ENCODE measurements around the gene C17orf67. TPM values are rescaled to one million over a fixed set of nuclear protein-coding genes. Genes with fewer than 3 reads are reported as not detected.

Gene C17orf67, protein sequence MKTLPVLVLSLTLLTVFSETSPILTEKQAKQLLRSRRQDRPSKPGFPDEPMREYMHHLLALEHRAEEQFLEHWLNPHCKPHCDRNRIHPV
- 1.5 TPM for polyA plus RNA-seq (2012; ENCODE audit: insufficient read length, low read depth)

DNA sequence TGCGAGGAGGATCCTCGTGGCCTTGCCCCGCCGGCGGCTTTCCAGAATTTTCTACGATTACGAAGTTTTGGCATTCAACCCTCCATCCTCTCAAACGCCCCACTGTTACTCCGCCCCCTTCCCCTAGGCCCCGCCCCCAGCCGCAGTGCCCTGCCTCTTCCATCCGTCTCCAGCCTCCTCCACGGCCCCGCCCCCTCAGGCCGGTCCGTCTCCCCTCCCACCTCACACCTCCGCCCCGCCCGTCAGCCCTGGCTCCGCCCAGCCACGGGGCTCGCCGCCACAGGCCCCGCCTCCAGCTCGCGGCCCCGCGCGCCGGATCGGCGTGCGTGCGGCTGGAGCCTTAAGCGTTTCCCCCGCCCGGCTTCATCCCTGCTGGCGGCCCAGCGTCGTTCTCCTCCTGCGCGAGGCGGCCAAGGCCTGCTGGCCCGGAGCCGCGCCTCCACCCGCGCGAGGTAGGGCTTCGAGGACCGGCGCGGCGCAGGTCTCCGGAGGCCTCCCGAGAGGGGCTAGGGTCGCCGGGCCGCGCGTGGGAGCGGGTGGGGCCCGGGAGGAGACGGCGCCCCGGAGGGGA lies at the start of gene C17orf67, which contains the start of gene DGKE:
TSS of gene C17orf67 (minus strand) at position 112 of the 571 bp plus-strand sequence. CDS start 18,110 bp downstream, outside the sequence.
TSS of gene DGKE (plus strand) at position 343 of the 571 bp plus-strand sequence. CDS start 645 bp downstream, outside the sequence.
- TF ChIP-seq SIN3A (IDR thresholded peaks at IDR 0.05; ENCODE audit: borderline replicate concordance, insufficient read depth, low read length) (no peak), TAF1 (IDR thresholded peaks at IDR 0.05; ENCODE audit: borderline replicate concordance, insufficient read depth, low read length) (no peak), POLR2AphosphoS5 (IDR thresholded peaks at IDR 0.05; ENCODE audit: low read depth, low read length) (no peak), FOXP2 (optimal IDR thresholded peaks at IDR 0.05; ENCODE audit: borderline replicate concordance, extremely low read depth, extremely low read length, insufficient read depth) (no peak)
- TF ChIP-seq, protein P1, sequence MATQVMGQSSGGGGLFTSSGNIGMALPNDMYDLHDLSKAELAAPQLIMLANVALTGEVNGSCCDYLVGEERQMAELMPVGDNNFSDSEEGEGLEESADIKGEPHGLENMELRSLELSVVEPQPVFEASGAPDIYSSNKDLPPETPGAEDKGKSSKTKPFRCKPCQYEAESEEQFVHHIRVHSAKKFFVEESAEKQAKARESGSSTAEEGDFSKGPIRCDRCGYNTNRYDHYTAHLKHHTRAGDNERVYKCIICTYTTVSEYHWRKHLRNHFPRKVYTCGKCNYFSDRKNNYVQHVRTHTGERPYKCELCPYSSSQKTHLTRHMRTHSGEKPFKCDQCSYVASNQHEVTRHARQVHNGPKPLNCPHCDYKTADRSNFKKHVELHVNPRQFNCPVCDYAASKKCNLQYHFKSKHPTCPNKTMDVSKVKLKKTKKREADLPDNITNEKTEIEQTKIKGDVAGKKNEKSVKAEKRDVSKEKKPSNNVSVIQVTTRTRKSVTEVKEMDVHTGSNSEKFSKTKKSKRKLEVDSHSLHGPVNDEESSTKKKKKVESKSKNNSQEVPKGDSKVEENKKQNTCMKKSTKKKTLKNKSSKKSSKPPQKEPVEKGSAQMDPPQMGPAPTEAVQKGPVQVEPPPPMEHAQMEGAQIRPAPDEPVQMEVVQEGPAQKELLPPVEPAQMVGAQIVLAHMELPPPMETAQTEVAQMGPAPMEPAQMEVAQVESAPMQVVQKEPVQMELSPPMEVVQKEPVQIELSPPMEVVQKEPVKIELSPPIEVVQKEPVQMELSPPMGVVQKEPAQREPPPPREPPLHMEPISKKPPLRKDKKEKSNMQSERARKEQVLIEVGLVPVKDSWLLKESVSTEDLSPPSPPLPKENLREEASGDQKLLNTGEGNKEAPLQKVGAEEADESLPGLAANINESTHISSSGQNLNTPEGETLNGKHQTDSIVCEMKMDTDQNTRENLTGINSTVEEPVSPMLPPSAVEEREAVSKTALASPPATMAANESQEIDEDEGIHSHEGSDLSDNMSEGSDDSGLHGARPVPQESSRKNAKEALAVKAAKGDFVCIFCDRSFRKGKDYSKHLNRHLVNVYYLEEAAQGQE (IDR thresholded peaks at IDR 0.05; ENCODE audit: insufficient read depth in 1 of 2, low read depth in 2 of 2, low read length in 2 of 2), result no peak

DNA sequence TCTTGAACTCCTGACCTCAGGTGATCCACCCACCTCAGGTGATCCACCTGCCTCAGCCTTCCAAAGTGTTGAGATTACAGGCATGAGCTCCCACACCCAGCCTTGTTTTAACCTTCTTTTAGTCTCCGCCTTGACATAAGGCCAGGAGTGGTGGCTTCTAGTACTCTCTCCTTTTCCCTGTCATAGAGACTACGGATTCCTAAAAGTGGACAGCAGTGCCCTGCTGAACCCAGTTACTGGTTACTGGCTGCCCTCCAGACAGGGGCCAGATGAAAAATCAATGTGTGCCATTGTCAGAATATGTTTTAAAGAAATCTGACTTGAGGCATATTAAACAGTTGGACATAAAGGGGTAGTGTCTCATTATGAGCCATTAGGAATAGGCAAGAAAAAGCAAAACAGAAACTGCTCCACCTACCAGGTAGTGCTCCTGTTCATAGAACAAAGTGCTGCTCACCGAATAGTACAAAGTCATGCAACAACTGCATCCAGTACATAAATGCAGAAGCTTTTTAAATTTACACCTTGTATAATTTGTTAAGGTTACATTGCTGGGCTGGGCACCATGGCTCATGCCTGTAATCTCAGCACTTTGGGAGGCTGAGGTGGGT lies 48.1 kb upstream of the C17orf67 start:
- TF ChIP-seq SIN3A (IDR thresholded peaks at IDR 0.05; ENCODE audit: borderline replicate concordance, insufficient read depth, low read length), result no peak
- no peak for TF ChIP-seq TAF1 (IDR thresholded peaks at IDR 0.05; ENCODE audit: borderline replicate concordance, insufficient read depth, low read length)
- TF ChIP-seq POLR2AphosphoS5 (IDR thresholded peaks at IDR 0.05; ENCODE audit: low read depth, low read length), result no peak
- TF ChIP-seq FOXP2 (optimal IDR thresholded peaks at IDR 0.05; ENCODE audit: borderline replicate concordance, extremely low read depth, extremely low read length, insufficient read depth), result no peak
- TF ChIP-seq, protein P1 (IDR thresholded peaks at IDR 0.05; ENCODE audit: insufficient read depth in 1 of 2, low read depth in 2 of 2, low read length in 2 of 2), result no peak

DNA sequence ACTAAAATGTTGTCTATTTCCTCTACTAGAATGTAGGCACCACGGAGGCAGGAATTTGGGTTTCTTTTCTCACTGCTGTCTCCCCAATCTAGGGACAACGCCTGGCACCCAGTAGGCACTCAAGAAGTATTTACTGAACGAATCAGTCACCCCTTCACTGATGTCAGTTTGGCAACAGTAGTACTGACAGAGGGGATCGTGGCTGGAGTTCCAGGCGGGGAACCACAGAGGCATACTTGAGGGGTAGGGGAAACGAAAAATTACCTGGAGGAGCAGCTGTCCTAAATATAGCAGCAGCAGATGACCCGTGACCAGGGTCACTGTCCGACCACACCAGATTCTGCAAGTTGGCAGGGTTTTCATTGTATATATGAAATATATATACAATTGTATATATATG lies 46.9 kb upstream of the C17orf67 start:
- TF ChIP-seq SIN3A (IDR thresholded peaks at IDR 0.05; ENCODE audit: borderline replicate concordance, insufficient read depth, low read length), result no peak
- TF ChIP-seq FOXP2 (optimal IDR thresholded peaks at IDR 0.05; ENCODE audit: borderline replicate concordance, extremely low read depth, extremely low read length, insufficient read depth), result no peak
- TF ChIP-seq TAF1 (IDR thresholded peaks at IDR 0.05; ENCODE audit: borderline replicate concordance, insufficient read depth, low read length), result no peak
- TF ChIP-seq POLR2AphosphoS5 (IDR thresholded peaks at IDR 0.05; ENCODE audit: low read depth, low read length), result no peak
- TF ChIP-seq, protein P1 (IDR thresholded peaks at IDR 0.05; ENCODE audit: insufficient read depth in 1 of 2, low read depth in 2 of 2, low read length in 2 of 2), result no peak

DNA sequence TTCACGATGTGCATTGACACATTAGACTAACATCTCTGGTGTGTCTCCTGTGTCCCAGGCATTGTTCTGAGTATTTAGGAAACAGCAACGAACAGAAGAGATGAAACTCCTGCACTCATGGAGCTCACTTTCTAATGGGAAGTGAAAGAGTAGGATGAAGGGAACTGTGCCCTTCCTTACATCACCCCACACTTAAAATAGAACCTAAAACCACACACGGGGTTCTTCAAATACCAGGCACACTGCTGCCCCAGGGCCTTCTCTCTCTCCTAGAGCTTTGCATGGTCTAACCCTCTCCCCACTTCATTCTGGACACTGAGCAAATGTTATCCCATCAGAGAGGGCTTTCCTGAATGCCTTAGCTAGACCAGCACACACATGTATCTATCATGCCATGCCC lies 46.4 kb upstream of the C17orf67 start:
- TF ChIP-seq TAF1 (IDR thresholded peaks at IDR 0.05; ENCODE audit: borderline replicate concordance, insufficient read depth, low read length) (no peak), SIN3A (IDR thresholded peaks at IDR 0.05; ENCODE audit: borderline replicate concordance, insufficient read depth, low read length) (no peak), FOXP2 (optimal IDR thresholded peaks at IDR 0.05; ENCODE audit: borderline replicate concordance, extremely low read depth, extremely low read length, insufficient read depth) (no peak), POLR2AphosphoS5 (IDR thresholded peaks at IDR 0.05; ENCODE audit: low read depth, low read length) (no peak)
- TF ChIP-seq, protein P1 (IDR thresholded peaks at IDR 0.05; ENCODE audit: insufficient read depth in 1 of 2, low read depth in 2 of 2, low read length in 2 of 2), result no peak
